HG02938 (cell line): Measurements from ENCODE around the gene PEX14.

Experiments used
- ATAC-seq: cut with Tn5 transposase; IDR thresholded peaks from one replicate; pipeline ENCODE4 v1.9.1; 2021; ENCODE audit warnings: mild to moderate bottlenecking, moderate library complexity; ENCODE audit not compliant: unreplicated experiment

Gene PEX14

DNA sequence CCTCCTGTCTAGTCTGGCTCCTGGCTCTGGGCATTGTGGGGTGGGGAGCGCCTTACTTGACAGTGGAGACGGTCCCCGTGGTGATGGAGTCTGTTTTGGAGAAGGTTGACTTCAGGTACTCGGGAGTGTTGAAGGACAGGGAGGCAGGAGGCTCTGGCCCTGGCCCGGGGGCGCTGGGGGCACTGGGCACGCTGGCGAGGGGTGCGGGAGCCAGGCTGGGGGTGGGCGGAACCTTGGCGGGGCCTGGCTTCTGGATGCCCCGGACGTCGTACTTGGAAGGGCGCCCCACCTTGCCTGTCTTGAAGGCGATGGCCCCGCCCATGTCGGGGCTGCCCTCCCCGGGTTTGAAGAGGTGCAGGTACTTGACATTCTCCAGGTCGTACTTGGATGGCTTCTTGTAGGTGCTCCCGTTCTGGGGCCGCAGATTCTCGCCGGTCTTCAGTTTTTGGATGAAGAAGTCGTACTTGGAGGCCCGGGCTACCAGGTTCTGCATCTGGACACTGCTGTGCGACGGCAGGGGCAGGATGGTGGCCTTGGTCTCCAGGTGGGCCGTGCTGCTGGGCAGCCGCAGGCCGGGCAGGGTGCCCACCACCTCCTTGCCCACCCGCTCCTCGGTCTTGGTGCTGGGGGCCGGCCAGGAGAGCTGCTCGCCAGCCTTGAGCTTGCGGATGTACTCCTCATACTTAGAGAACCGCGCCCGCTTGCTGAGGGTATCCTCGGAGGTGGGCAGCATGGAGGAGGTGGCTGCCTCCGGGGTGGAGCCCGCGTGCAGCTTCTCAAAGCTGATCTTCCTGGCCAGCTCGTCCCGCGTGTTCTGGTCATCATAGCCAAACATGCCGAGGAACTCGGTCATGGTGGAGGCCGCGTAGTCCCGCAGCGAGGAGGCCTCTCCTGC lies 185.1 kb downstream of the PEX14 start:
- ATAC-seq, result no peak

DNA sequence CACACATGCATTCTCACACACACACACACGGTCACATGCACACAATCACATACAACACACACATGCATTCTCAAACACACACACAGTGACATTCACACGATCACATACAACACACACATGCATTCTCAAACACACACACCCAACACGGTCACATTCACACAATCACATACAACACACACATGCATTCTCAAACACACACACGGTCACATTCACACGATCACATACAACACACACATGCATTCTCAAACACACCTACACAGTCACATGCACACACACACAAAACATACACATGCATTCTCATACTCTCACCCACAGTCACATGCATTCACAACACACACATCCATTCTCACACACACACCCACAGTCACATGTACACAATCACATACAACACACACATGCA lies 186.7 kb downstream of the PEX14 start:
- ATAC-seq, result no peak

DNA sequence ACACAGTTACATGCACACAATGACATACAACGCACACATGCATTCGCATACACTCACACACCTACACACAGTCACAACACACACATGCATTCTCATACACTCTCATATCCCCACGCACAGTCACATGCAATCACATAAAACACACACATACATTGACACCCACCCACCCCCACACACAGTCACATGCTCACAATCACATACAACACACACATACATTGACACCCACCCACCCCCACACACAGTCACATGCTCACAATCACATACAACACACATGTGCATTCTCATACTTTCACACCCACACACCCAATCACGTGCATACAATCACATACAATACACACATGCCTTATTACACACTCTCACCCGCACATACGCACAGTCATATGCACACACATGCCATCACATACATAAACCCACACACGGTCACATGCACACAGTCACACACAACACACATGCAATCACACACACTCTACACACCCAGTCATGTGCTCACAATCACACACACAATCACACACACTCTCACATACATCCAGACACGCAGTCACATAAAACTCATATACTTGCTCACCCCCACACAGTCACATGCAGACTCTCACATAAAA lies 187.4 kb downstream of the PEX14 start:
- no peak for ATAC-seq

DNA sequence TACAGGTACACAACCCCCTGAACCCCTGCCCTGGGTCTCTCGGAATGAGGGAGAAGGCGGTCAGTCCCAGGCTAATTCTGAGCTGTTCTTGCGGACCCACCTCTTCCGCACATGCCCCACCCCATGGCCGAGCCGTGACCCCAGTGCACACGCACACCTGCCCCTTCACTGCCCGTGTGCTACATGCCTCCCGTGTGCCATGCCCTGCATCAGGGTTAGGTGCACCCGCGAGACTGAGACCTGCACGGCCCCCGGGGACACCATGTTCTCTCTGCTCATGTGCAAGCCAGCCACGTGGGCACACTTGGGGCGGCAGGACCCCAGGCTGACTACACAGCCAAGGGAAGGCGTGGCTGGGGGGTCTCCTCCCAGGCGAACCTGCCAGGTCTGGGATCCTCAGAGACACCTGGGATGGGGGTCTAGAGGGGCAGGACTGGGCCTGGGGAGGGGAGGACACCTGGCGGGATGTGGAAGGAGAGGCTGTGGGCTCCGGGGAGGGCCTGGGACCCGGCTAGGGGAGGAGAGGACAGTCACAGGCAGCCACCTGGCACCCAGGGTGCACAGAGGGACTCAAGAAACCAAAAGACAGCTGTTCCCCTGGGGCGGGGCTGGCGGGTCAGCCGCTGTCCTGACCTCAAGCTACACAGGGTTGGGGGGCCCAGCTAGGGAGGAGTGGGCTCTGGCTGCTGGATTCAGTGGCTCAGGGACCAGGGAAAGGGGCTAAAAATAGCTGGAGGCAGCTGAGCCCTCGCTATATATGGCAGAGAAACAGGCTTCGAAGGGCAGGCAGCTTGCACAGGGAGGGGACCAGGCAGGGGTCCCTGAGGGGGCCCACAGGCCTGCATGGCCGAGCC lies 188.3 kb downstream of the PEX14 start:
- no peak for ATAC-seq

DNA sequence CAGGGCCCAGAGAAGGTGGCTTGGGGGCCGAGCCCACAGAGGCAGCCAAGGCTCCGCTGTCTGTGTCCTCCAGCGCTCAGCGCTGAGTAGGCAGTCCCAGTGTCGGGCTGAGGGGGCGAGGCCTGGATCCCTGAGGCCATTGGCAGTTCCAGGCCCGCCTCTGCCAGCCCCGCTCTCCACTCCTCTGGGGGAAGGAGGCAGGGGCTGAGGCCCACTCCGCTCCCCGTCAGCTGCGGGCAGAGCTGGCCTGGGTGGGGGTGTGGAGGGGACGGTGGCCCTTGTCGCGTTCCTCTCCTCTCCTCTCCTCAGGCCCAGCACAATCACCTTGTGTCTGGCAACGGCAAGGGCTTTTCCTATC lies 188.9 kb downstream of the PEX14 start:
- ATAC-seq, result no peak

DNA sequence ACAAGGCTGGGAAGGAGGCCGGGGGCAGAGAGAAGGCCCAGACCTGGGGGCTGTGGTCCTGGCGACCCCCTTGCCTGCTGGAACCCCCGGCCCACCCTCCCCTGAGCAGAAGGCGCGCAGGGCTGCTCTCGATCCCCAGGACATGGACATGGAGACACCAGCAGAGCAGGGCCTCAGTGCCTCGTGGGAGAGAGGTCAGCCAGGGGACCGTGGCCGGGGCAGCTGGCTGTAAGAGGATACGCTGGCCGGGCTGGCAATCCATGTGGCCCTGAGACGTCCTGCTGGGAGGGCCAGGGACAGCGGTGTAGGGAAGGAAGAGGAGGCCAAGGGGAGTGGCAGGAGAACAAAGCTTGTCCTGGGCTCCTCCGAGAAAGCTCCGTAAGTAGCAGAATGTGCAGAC lies 189.5 kb downstream of the PEX14 start:
- ATAC-seq, result no peak

DNA sequence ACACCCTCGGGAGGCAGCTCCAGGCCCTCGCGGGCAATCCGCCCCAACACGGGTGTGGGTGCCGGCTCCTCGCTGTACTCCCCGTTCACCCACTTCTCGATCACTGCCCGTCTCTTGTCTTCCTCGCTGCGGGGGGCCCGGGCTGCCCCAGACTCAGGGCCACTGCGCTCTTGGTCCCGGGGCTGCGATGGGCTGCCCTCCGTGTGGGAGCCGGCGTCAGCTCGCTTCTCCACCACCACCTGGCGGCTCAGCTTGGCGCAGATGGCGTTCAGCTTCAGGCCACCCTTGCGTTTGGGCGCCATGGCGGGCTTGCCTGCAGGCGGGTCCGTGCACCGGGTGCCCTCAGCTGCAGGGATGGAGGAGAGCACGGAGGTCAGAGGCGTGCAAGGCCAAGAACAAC lies 190.5 kb downstream of the PEX14 start:
- ATAC-seq, result no peak

DNA sequence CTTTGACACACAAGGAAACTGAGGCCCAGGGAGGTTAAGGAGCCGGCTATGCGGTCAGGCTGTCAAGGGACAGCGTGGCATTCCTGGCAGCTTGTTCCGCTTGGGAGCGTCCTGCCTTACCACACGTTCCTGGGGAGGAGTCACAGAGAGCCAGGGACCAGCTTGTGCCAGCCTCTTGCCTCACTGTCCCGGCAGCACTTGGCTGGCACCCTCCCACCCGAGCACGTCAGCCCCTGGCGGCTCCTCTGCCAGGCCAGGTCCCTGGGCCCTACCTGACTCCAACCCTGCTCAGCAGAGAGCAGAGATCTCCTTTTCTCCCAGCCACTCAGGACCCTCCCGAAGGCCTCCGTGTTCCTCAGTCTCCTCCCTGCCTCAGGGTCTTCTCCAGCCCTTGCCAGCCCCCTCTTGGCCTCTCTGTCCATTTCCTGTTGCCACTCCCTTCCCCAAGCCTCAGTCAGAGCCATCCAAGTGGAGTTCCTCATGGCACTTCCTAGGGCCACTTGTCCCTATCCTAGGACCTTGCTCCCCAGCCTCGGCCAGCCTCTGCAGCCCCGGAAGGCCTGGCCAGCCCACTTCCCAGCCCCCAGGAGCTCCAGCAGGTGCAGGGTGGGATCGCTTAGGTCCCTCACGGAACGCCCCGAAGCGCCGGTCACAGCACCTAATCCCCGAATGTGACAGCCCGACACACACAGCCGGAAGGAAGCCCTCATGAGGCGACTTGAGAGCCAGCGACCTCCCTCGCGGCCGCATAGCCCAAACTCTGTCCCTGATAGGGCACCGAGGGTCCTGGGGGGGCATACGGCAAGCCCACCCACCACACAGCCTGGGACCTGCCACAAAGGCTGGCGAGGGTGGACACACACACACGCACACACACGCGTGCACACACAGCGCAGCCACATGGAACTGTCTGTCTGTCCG lies 191.4 kb downstream of the PEX14 start:
- ATAC-seq, result no peak

DNA sequence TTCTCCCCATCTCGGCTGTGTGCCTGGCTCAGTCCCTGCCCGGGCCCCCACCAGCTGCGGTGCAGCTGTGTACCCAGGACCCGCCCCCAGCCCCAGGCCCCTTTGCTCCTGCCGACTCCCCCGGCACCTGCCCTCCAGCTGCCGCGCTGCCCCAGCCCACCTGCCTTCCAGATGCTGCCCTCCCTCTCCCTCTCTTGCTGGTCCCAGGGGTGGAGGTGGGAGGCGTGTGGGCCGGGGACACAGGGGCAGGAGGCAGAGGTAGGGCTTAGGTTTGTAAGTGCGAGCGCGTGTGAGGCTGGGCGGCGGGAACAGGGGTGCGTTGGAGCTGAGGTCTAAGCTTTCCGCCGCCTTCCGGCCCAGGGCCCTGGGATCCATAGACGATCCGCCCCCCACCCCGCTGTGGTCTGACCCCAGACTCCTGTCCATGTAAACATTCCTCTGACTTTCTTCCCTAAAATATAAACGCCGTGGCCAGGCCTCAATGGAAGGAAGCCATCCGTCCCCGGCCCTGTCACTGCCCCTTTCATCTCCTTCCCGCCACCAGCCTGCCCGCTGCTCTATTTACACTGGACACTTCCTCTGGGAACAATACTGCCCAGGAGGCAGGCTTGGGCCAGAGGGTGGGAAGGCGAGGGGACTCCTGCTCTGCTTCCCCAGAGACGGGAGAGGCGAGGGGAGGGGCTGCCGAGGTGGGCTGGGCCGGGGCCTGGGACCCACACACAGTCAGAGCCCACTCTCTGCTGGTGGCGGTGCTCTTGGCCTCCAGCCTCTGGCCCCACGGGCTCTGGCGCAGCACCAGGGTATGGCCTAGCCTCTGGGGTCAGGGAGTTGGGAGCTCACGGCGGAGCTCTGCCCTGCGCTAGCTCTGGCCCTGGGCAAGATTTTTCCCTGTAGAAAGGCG lies 193.4 kb downstream of the PEX14 start:
- ATAC-seq, result no peak

DNA sequence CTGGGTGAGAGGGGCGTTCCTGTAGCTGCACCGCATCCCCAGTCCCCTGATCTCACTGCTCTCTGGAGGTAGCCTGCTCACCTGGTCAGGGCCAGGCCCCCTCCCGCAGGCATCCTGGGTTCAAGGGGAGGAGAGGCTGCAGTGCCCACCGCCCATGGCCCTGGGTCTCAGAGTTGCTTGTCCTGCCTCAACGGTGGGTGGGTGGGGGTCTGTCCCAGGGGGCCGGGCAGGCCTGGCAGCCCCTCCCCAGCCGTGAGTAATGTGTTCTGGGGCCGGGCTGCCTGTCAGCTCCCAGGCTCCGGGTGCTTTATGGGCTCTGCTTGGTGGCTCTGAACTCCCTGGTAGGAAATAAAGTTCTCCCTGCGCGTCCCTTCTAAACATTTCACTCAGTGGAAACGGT lies 194.8 kb downstream of the PEX14 start:
- no peak for ATAC-seq

DNA sequence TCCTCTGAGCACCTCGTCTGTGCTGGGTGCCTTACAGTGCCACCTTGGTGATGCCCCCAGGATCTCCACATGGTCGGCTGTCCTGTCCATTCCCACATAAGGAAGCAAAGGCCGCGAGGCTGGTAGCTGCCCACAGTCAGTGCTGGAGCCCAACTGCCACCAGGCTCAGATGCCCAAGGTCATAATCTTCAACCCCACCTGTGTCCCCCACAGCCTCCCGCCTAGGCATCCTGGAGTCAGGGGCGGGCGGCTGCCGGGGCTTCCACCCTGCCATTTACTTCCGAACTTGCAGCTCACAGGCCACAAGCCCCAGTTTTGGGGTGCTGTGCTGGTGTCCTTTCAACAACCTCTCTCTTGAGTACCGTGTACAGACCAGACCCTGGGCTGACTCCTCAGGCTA lies 195.4 kb downstream of the PEX14 start:
- ATAC-seq, result no peak

DNA sequence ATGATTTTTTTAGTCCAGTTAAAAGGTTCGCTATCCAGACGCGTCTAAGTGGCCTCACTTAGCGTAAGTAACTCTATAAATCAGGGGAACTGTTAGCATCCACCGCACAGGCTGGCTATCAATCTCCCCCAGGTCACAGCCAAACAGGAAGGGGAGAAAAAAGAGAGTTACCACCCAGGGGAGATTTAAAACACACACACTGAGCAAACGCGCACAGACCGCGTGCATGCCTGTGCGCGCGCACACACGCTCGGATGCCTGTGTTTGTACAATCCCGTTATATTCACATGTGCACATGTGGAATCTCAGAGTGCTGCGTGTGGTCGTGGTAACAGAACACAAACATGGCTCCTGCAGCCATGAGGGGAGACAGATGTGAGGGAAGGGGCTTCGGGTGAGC lies 196.3 kb downstream of the PEX14 start:
- ATAC-seq, result no peak

DNA sequence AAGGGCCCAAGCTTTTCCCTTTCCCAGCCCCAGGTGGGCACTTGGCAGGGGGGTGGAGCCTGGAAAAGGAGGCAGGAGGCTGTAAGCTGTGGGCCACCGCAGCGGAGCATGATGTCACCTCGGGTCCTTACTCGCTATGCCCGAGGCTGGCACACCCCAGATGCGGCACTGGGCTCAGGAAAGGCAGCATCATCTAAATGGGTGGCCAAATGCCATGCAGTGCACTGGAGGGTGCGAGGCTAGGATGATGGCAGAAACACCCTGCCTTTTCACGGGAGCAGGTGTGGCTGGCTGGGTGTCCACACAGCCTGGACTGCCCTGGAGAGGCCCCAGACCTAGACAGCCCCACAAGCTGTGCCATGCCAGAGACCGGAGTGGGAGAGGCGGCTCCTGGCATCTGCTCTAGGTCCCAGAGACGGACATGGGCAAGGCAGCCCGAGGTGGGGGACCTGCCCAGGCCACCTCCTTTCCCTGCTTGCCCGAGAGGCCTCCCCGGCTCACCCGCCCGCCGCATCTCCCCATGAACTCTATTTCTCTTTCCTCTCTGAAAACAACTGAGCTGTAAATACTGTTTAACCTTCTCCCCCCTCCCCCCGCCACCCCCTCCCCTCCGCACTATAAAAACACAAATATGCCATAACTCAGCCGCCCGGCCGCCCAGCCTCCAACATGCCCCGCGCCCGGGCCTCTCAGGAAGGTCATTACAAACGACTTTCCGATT lies 197.0 kb downstream of the PEX14 start:
- ATAC-seq, result no peak

DNA sequence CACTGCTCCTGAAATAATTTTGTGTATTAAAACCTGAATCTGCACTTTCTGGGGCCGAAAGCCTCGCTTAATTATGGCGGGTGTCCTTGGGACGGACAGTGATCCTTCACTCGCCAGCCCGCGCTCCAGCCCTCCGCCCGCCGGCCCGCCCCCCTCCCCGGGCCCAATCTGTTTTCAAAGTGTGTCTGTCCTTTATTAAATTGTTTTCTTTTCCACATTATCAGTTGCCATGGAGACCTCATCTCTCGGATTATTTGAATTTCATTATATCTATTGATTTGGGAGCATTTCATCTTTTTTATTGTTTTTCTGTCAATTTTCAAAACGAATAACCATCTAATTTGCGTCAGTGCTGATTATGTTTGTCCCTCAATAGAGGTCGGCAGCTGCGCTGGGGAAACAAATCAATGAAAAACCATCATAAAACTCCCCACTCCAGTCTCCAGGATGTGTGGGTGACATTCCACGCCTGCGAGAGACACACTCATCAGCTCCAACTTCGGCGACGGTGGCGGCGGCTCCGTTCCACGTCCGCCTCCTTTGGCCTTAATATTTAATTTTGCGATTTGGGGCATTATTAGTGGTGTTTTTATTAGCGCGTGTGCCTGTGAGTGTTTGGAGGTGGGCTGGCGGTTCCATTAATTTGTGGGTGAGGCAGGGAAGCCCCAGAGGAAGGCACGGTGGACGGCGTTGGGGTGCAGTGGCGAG lies 197.7 kb downstream of the PEX14 start:
- ATAC-seq, result no peak

DNA sequence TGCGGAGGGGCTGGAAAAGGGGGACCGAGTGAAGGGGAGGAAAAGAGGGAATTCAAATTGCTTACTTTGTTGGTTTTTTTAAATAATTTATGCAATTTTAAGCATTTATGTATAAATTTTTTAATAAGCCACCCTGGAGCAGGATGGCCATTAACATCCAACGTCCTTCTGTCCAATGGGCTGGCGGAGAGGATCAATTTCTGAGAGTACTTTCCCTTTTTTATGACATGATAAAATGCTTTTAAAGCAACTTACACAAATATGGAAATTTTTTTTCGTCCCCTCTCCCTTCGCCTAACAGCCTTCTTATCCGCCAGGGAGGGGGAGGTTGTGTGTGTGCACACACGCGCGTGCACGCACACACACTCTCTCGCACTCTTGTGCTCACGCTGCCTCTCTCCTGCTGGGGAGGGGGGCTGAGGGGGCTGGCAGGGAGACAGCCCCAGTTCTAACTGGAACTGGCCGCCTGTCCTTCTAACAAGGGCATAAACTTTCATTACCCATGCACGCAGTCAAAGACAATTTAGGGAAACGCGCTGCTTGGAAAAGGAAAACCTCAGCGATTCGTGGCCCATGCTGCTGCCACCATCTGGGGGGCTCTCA lies 198.5 kb downstream of the PEX14 start:
- ATAC-seq, result no peak

DNA sequence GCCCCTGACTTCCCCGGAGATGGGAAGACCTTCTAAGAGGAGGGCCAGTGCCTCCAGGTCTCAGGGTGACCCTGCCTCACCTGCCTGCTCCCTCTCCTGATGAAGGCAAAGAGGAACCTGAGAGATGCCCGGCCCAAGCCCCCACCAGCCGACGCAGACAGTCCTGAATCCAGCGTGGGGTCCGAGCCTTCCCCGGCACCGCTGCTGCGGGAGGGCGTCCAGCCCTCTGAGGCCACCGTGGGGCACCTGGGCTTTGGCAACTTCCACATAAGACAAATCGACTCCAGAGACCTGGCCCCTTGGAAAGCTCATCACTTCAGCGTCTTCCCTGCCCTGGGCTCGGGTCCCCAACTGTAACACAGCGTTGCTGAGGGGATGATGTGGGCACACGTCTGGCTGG lies 199.5 kb downstream of the PEX14 start:
- no peak for ATAC-seq

DNA sequence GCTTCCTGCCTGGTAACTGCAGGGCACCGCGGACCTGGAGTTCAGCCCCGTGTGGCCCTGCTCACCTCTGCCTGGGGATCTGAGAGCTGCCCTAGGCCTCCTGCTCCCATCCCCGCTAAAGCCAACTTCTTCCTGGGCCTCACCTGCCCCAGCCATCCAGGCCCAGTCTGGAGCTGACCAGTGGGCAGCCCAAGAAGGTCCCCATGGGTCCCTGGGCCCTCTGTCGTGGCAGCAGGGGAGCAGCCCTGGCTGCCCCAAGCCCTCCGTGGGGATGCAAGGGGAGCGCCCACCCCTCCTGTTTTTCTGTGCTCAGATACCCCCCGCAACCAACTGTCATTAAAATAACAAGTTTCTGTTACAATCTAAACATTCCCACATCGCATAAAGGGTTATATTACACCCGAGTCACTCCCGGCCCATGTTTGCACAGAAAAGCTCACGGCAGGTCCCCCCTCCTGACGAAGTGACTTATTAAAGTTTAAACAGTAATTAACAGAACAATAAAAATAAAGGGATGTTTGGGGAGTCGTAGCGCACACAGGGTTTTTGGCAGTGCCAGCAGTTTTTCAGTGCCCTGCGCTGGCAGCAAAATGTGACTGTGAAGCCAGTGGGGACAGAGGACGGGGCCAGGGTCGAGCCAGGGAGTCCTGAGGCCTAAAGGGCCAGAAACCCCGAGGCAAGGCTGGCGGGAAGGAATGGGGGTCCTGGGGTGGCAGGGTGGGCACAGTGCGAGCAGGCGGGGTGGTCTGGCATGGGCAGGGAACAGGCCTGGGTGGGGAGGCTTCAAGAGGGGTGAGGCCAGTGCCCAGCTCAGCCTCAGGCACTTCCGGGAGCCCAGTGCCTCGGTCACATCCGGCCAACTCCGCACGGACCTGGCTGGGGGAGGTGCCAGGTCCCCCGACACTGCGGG lies 200.2 kb downstream of the PEX14 start:
- no peak for ATAC-seq
